ENCODE measurements around the gene GPN1.

GPN1 gene

GRCh38 chr2:27672723-27673486, 44.1 kb downstream of the GPN1 start:
- DNase-seq: no peak

GRCh38 chr2:27680571-27680970, 51.7 kb downstream of the GPN1 start:
- DNase-seq: no peak

DNA sequence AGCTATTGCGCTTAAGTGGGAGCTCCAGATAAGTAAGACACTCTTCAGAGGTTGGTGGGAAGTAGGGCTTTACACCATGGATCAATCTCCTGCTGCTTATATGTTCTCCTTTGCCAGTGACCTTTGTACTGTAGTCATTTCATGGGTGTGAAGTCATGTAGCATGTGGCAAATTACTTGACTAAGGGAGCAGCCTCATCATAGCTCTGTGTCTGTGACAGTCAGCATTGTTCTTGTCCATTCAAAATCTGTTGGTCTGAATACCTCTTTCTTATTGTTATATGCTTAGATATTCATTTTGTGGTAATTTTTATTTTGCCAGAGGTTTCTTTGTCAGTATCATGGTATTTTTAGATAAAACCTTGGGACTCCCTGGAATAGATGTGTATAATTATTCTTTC, 53.0 kb downstream of the GPN1 start:
- DNase-seq: no peak

DNA sequence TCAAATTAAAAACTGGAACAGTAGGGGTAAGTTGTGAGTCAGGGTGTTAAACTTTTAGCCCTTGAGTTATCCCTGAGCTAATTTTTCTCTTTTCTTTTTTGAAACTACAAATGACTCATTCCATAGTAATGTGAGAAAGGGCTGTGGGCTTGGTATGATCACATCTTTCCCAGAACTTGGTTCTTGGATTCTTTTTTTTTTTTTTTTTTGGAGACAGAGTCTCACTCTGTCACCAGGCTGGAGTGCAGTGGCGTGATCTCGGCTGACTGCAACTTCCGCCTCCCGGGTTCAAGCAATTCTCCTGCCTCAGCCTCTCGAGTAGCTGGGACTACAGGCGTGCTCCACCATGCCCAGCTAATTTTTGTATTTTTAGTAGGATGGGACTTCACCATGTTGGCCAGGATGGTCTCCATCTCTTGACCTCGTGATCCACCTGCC, 53.5 kb downstream of the GPN1 start:
- peak in 1 of 5 donors; percentile 41 for DNase-seq

GRCh38 chr2:27683390-27684071, 54.7 kb downstream of the GPN1 start:
- peak; percentile 60 to 90 (median 84) for DNase-seq

DNA sequence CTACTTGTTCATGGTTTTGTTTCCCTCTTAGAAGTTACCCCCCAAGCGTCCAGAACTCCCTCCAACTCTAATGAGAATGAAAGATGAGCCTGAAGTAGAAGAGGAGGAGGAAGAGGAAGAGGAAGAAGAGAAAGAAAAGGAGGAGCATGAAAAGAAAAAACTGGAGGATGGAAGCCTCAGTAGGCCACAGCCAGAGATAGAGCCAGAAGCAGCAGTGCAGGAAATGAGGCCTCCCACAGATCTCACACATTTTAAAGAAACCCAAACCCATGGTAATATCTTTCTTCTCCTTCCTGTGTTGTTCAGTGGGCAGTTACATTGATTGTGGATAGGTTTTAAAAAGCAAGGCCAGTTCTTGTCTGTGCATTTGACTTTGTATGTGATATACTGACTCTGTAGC, 56.2 kb downstream of the GPN1 start:
- peak in 1 of 5 donors; percentile 32 for DNase-seq

DNA sequence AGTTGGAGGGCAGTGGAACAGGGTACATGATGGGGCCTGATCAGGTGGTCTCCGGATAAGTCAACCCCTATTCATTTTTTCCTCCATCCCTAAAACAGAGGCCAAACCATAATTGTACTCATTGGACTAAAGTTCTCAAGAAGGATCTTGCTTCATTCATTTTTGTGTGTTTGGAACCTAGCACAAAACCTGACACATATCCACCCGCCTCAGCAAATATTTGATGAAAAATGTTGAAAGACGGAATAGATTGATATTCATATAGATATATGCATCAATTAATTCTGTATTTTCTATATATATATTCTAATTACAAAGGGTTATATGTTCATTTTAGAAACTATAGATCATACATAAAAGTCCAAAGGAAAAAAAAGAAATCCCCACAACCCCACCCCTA, 56.7 kb downstream of the GPN1 start:
- DNase-seq: no peak

DNA sequence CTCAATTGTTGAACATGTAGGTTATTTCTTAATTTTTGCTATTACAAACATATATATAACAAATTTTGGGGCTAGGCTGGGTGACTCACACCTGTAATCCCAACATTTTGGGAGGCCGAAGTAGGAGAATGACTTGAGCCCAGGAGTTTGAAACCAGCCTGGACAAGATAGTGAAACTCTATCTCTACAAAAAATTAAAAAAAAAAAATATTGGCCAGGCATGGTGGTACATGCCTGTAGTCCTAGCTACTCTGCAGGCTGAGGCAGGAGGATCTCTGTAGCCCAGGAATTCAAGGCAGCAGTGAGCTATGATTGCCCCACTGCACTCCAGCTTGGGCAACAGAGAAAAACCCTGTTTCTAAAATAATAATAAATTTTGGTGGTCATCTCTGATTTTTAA, 58.4 kb downstream of the GPN1 start:
- no peak for DNase-seq

- DNase-seq: no peak
These were observed 60.6 kb downstream of the GPN1 start for GRCh38 chr2:27689424-27689823.

DNA sequence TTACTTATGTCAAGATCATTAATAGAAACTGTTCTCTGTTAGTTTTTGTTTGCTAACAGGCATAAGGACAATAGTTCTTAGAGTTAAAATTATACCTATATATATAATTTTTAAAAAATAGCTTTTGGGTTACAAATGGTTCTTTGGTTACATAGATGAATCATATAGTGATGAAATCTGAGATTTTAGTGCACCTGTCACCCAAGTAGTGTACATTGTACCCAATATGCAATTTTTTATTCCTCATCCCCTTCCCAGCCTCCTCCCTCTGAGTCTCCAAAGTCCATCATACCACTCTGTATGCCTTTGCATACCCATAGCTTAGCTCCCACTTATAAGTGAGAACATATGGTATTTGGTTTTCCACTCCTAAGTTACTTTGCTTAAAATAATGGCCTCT, 61.2 kb downstream of the GPN1 start:
- no peak for DNase-seq

DNA sequence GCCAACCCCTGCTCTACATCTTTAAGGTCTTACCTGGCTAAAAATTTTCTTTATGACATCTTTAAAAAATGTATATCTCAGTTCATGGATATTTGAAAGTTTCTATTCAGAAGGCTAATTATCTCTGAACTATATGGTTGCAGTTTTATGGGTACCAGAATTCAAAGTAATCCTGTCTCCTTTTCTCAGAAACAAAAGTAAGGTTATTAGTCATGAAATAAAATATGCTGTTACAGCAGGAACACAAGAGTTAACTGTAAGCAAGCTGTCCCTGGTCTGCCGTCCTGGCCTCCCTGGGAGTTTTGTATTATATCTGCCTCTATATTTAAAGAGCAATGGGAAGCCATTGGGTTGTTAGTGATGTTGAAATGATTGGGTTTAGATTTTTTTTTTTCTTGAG, 68.8 kb downstream of the GPN1 start:
- peak in 1 of 5 donors; percentile 38 for DNase-seq
